ENCODE measurements around the gene CNPY2. TPM values are rescaled to one million over a fixed set of nuclear protein-coding genes. Genes with fewer than 3 reads are reported as not detected.
"Not testable (repeated sequence)": the region's sequence is repeated elsewhere in the genome, so short reads cannot be mapped to it uniquely, and the experiment has no call there.

The CNPY2 gene
- total RNA-seq, 1 donor from 2014 or later, result 244 TPM

- H3K27me3 Mint-ChIP-seq (ENCODE audit: low read depth), result no peaks in the 10 kb centered on the region
- no peak for DNase-seq (ENCODE audit: low read depth, low spot score)
- no peak overlapping the region for H3K27ac Mint-ChIP-seq (ENCODE audit: unreplicated experiment)
- H3K4me3 Mint-ChIP-seq, result no peak overlapping the region
- TF ChIP-seq CTCF (conservative IDR thresholded peaks at IDR 0.05), result peak; percentile 52
- peaks cover 22% of the 10 kb centered on the region for H3K36me3 Mint-ChIP-seq (ENCODE audit: low read depth)
- H3K9me3 Mint-ChIP-seq, result no peaks in the 10 kb centered on the region
- peaks cover 16% of the 10 kb centered on the region for H3K4me1 Mint-ChIP-seq
Measured at GRCh38 chr12:56271031-56271430, 44.8 kb downstream of the CNPY2 start.

- Mint-ChIP-seq H3K27me3 (ENCODE audit: low read depth) (no peaks in the 10 kb centered on the region), H3K9me3 (no peaks in the 10 kb centered on the region), H3K36me3 (ENCODE audit: low read depth) (peaks cover 9% of the 10 kb centered on the region), H3K4me1 (peaks cover 16% of the 10 kb centered on the region), H3K4me3 (peak overlapping the region; percentile 92), H3K27ac (ENCODE audit: unreplicated experiment) (no peak overlapping the region)
- no peak for TF ChIP-seq CTCF (conservative IDR thresholded peaks at IDR 0.05)
- DNase-seq (ENCODE audit: low read depth, low spot score), result no peak
Measured at GRCh38 chr12:56267443-56268071, 48.2 kb downstream of the CNPY2 start.

- peaks cover 9% of the 10 kb centered on the region for H3K36me3 Mint-ChIP-seq (ENCODE audit: low read depth)
- H3K27me3 Mint-ChIP-seq (ENCODE audit: low read depth), result no peaks in the 10 kb centered on the region
- H3K27ac Mint-ChIP-seq (ENCODE audit: unreplicated experiment), result peak within 1 kb of the TSS; percentile 98
- H3K4me3 Mint-ChIP-seq, result peak within 1 kb of the TSS; percentile 92
- peaks cover 16% of the 10 kb centered on the region for H3K4me1 Mint-ChIP-seq
- H3K9me3 Mint-ChIP-seq, result no peaks in the 10 kb centered on the region
- TF ChIP-seq CTCF (conservative IDR thresholded peaks at IDR 0.05), result peak; percentile 72
- peak; percentile 87 for DNase-seq (ENCODE audit: low read depth, low spot score)
Measured at GRCh38 chr12:56266693-56267442, 48.9 kb downstream of the CNPY2 start, which contains the start of gene COQ10A. COQ10A (plus strand) TSS chr12:56266942; CDS start chr12:56267119, 177 bp downstream.

GRCh38 chr12:56266068-56266692 lies 49.6 kb downstream of the CNPY2 start:
- not testable (repeated sequence) for DNase-seq (ENCODE audit: low read depth, low spot score); H3K36me3 Mint-ChIP-seq (ENCODE audit: low read depth); H3K9me3 Mint-ChIP-seq; H3K27me3 Mint-ChIP-seq (ENCODE audit: low read depth)
- peaks cover 16% of the 10 kb centered on the region for H3K4me1 Mint-ChIP-seq
- H3K4me3 Mint-ChIP-seq, result peak overlapping the region; percentile 92
- peak overlapping the region; percentile 98 for H3K27ac Mint-ChIP-seq (ENCODE audit: unreplicated experiment)

GRCh38 chr12:56262955-56263354 lies 52.8 kb downstream of the CNPY2 start:
- H3K27ac Mint-ChIP-seq (ENCODE audit: unreplicated experiment); H3K9me3 Mint-ChIP-seq; DNase-seq (ENCODE audit: low read depth, low spot score); H3K4me3 Mint-ChIP-seq; H3K36me3 Mint-ChIP-seq (ENCODE audit: low read depth); H3K27me3 Mint-ChIP-seq (ENCODE audit: low read depth): not testable (repeated sequence)
- peaks cover 22% of the 10 kb centered on the region for H3K4me1 Mint-ChIP-seq

- Mint-ChIP-seq H3K27ac (ENCODE audit: unreplicated experiment) (no peak overlapping the region), H3K9me3 (no peaks in the 10 kb centered on the region), H3K4me3 (peak overlapping the region; percentile 58), H3K4me1 (peaks cover 22% of the 10 kb centered on the region), H3K36me3 (ENCODE audit: low read depth) (no peaks in the 10 kb centered on the region), H3K27me3 (ENCODE audit: low read depth) (no peaks in the 10 kb centered on the region)
- no peak for DNase-seq (ENCODE audit: low read depth, low spot score)
- TF ChIP-seq CTCF (conservative IDR thresholded peaks at IDR 0.05), result no peak
Measured at GRCh38 chr12:56261503-56262232, 54.1 kb downstream of the CNPY2 start.
